ENCODE data around the gene ANKLE2.

GRCh38 chr12:132765361-132765760 lies 3.7 kb upstream of the ANKLE2 start:
- TF ChIP-seq POLR2A (IDR thresholded peaks at IDR 0.05), result no peak
- TF ChIP-seq, protein P1, sequence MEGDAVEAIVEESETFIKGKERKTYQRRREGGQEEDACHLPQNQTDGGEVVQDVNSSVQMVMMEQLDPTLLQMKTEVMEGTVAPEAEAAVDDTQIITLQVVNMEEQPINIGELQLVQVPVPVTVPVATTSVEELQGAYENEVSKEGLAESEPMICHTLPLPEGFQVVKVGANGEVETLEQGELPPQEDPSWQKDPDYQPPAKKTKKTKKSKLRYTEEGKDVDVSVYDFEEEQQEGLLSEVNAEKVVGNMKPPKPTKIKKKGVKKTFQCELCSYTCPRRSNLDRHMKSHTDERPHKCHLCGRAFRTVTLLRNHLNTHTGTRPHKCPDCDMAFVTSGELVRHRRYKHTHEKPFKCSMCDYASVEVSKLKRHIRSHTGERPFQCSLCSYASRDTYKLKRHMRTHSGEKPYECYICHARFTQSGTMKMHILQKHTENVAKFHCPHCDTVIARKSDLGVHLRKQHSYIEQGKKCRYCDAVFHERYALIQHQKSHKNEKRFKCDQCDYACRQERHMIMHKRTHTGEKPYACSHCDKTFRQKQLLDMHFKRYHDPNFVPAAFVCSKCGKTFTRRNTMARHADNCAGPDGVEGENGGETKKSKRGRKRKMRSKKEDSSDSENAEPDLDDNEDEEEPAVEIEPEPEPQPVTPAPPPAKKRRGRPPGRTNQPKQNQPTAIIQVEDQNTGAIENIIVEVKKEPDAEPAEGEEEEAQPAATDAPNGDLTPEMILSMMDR (IDR thresholded peaks at IDR 0.05), result no peak
- no peak for TF ChIP-seq POLR2AphosphoS5 (IDR thresholded peaks at IDR 0.05)
